GM18499 (cell line): ENCODE results near the gene PRPF38B.
"Not testable (repeated sequence)": the region's sequence is repeated elsewhere in the genome, so short reads cannot be mapped to it uniquely, and the experiment has no call there.

Experiments used
- ATAC-seq: cut with Tn5 transposase; IDR thresholded peaks from one replicate; pipeline ENCODE4 v1.9.1; 2021; ENCODE audit warnings: moderate number of reproducible peaks; ENCODE audit not compliant: insufficient read depth, unreplicated experiment

The PRPF38B gene

DNA sequence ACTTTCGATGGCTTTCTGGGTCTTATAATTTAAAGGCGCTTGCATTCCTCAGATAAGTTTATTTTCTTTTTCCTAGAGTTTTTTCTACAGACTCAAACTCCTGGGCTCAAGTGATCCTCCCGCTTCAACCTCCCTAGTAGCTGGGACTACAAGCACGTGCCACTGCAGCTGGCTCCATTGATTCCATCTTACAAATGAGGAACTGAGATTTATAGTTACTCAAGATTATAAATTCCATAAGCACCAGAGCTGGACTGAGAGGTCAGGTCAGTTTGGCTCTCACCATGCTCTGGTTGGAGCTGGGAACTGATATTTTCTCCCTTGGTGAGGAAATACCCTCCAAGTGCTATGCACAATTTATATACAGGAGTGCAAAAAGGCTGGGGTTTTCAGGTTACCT lies 13.4 kb upstream of the PRPF38B start:
- ATAC-seq: no peak

GRCh38 chr1:108679586-108680213 lies 12.4 kb upstream of the PRPF38B start:
- ATAC-seq: no peak

GRCh38 chr1:108681701-108682100 lies 10.4 kb upstream of the PRPF38B start:
- ATAC-seq: not testable (repeated sequence)

- ATAC-seq: no peak
Observed at GRCh38 chr1:108685529-108685928, 6.6 kb upstream of the PRPF38B start.

- ATAC-seq: no peak
Observed at GRCh38 chr1:108686614-108687313, 5.3 kb upstream of the PRPF38B start.

DNA sequence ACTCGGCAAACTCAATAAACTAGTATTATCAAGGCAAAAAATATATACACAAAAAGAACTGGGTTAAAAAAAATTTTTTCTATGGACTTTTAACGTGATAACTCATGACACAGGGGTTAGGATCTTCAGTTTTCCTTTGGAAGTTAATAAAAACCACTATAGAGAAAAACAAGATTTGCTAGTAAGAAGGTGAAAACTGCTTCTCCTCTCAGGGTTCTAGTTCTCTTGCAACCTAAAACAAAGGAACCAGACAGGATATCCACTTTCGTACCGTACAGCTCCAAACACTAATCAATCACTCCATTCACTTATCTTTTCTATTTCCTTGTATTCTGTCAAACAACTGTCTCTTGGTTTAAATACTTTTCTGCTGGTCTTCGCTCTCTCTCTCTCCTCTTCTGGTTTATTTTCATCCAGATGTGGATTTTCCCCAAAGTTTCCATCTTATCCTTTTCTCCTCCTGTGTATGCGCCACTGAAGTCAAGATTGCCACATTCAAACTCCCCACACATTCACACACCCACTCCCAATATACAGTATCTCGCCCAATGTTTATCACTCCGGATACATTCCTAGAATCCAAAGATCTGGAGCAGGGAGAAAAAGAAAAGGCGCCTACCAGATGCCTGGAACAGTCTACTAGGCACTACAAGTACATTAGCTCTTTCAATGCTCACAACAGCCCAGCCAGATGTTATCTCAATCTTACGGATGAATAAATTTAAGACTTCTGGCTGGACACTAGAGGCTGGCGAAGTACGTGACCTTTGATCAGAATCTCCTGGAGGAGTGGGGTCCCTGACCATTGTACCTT lies 775 bp upstream of the PRPF38B start:
- ATAC-seq: no peak

DNA sequence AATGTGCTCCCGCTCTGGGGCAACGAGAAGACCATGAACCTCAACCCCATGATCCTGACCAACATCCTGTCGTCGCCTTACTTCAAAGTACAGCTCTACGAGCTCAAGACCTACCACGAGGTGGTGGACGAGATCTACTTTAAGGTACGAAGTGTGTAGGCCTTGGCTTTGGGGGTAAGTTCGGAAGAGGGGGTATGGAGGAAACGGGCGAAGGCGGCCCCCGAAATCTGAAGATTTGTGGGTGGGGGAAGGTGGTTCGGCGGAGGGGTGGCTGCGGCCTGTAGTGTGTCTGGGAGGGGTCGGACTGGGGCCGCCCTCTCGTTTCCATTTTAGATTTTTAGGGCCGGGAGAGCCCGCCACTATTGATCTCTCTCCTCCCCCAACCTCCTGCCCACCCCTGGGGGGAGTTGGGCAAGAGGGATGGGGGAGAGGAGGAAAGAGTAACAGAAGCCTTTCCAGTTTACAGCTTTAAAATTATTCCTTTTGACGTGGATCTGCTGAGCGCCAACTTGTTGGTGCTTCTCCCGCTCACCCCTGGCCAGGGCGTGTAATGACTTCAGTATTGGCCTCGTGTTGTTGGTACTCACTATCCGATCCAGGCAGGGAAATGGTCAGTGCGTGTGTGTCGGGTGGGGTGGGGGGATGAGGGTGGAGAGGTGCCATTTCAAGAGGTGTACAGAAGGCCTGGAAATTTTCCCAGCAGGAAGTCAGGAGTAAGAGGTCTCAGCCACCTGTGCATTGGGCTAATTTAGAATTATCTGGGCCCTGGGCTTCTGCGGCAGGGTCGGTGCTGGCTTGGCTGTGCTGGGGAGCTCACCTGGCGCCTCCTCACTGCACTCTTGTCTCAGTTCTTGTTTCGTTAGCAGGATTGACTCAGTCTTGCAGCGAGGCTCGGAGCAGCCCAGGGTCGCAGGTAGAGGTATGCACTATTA lies 880 bp downstream of the PRPF38B start:
- ATAC-seq: peak; percentile 59

- ATAC-seq: no peak
Observed at GRCh38 chr1:108695535-108695934, 3.4 kb downstream of the PRPF38B start.

- no peak for ATAC-seq
Observed at GRCh38 chr1:108699375-108700332, 7.5 kb downstream of the PRPF38B start.

DNA sequence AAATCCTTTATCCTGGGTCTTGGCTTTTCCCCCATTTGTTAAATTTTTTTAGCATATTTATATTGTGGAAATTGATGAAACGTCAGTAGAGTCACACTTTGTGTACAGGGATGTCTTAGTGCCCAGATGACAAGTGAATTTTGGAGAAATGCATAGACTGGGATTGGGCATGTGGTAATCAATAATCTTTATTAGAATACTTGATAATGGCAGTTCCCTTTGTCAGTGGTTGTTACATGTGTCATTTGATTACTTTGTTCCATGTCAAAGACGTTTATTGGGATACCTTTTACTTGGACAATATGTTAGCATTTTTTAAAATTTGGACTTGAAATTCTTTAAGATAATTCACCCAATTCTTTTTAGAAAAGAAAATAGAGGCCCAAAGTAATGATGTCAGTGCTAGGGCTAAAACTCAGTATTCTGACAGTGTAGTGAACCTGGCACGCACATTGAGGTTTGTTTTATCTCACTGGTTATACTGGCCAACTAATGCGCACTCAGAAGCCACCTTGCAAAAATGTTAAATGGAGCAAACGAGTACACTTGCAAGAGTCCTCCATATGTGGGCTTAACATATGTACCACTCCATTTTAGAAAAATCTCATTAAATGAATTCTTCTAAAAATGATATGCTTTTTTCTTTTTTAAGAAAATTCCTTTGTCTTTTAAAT lies 9.2 kb downstream of the PRPF38B start:
- ATAC-seq: no peak

- ATAC-seq: not testable (repeated sequence)
Observed at GRCh38 chr1:108702109-108702508, 10.0 kb downstream of the PRPF38B start.

DNA sequence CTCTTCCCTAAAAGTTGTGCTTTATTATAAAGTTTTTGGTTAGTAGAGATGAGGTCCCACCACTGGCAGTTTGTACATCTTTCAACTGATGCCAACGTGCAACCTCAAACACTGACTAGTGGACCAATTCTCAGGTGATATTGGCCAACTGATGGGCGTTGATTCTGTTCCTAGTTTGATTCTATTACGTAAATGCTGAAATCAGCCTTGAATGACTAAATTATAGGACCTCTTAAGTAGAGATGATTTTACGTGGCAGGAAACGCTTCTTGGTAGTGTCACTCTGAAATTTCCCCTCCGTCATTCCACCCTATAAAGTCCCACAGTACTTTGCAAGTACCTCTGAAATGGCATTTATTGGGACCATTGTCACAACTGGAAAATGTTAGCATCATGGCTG lies 11.8 kb downstream of the PRPF38B start:
- ATAC-seq: no peak

DNA sequence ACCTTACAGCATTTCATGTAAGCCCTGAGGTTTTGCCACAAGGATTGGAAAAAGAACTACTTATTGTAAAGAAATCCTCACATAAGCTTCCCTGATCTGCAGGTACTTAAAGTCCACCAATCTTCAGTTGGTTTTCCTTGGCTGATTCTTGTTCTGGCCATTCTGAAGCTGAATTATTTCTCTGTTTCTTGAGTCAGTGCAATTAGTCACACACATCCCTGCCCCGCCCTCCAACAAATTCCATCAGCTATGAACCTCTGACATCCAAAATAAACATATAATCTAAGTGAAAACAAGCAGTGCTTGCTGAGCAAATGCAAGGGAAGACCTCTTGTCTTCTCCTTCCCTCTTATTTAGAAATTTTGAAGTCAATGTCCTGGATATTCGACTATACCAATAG lies 12.4 kb downstream of the PRPF38B start:
- no peak for ATAC-seq

DNA sequence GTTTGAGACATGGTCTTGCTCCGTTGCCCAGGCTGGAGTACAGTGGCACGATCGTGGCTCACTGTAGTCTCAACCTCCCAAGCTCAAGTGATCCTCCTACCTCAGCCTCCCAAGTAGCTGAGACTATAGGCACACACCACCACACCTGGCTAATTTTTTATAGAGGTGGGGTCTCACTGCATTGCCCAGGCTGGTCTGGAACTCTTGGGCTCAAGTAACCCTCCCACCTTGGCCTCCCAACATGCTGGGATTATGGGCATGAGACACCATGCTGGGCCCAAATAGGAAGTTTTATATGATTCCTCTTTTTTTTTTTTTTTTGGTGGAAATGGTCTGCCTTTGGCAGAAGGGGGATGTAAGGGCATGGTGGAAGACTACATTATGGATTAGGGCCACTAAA lies 14.5 kb downstream of the PRPF38B start:
- ATAC-seq: no peak

GRCh38 chr1:108708691-108709660 lies 16.9 kb downstream of the PRPF38B start:
- ATAC-seq: no peak

DNA sequence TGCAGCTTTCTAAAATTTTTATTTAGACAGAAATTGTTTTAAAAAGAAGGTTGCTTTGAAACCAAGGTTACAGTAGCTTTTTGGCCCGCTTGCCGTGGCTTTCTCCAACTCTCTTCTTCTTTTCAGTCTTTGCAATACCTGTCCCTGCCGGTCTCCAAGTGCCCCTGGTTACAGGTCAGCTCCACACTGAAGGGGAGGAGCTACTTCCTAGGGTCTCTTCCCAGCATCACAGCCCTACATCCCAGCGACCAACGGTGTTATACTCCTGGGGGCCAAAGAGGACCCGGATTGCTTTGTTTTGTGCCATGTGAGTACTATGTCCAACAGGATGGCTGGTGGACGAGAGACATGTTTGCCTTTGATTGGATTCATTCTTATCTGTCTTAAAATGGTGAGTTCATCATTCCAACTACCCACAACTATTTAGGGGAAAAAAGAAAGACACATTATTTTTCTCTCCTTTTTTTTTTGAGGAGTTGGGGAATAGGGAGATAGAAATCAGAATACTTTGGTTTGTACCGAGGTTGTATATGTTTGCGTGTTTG lies 20.6 kb downstream of the PRPF38B start, which contains the start of gene FNDC7:
TSS of gene FNDC7 (plus strand) at position 303 of the 545 bp plus-strand sequence. CDS start at position 329, 26 bp downstream.
- ATAC-seq: no peak

GRCh38 chr1:108715932-108716331 lies 23.8 kb downstream of the PRPF38B start:
- no peak for ATAC-seq
